ENCODE results near the gene MMAA.
A peak's percentile ranks its signal among the peaks of the same experiment; 100 is the strongest.

The MMAA gene

GRCh38 chr4:145602129-145602760 lies 16.9 kb upstream of the MMAA start:
- TF ChIP-seq ZFP30 (CRISPR knock-in tag; IDR thresholded peaks at IDR 0.05) (no peak), ISL1 (CRISPR knock-in tag; IDR thresholded peaks at IDR 0.05) (no peak), OSR1 (CRISPR knock-in tag; IDR thresholded peaks at IDR 0.05) (no peak), CSRNP3 (CRISPR knock-in tag; IDR thresholded peaks at IDR 0.05) (no peak), ZNF8 (CRISPR knock-in tag; IDR thresholded peaks at IDR 0.05) (no peak), TCF4 (CRISPR knock-in tag; IDR thresholded peaks at IDR 0.05; ENCODE audit: borderline replicate concordance) (no peak), ESRRG (CRISPR knock-in tag; IDR thresholded peaks at IDR 0.05) (no peak)
- no peak for ATAC-seq

- no peak for ATAC-seq
- no peak for TF ChIP-seq ZNF70 (CRISPR knock-in tag; IDR thresholded peaks at IDR 0.05)
- peak; percentile 84 for TF ChIP-seq ZFP30 (CRISPR knock-in tag; IDR thresholded peaks at IDR 0.05)
These were observed 13.2 kb upstream of the MMAA start for GRCh38 chr4:145605941-145606340.

GRCh38 chr4:145609481-145610427 lies 9.4 kb upstream of the MMAA start:
- ATAC-seq, result peak; percentile 89
- no peak for TF ChIP-seq ZFP3 (CRISPR knock-in tag; IDR thresholded peaks at IDR 0.05)
- TF ChIP-seq CSDC2 (CRISPR knock-in tag; IDR thresholded peaks at IDR 0.05), result no peak
- no peak for TF ChIP-seq ARNTL (CRISPR knock-in tag; IDR thresholded peaks at IDR 0.05; ENCODE audit: borderline replicate concordance, low read depth)
- no peak for TF ChIP-seq ESRRG (CRISPR knock-in tag; IDR thresholded peaks at IDR 0.05)
- no peak for TF ChIP-seq OSR1 (CRISPR knock-in tag; IDR thresholded peaks at IDR 0.05)
- TF ChIP-seq SNAI2 (CRISPR knock-in tag; IDR thresholded peaks at IDR 0.05), result no peak
- TF ChIP-seq CREB5 (CRISPR knock-in tag; IDR thresholded peaks at IDR 0.05; ENCODE audit: low read depth), result no peak
- no peak for TF ChIP-seq RARB (CRISPR knock-in tag; IDR thresholded peaks at IDR 0.05)
- no peak for TF ChIP-seq TCF4 (CRISPR knock-in tag; IDR thresholded peaks at IDR 0.05; ENCODE audit: borderline replicate concordance)
- TF ChIP-seq BACH2 (CRISPR knock-in tag; IDR thresholded peaks at IDR 0.05; ENCODE audit: borderline replicate concordance), result no peak

- ATAC-seq, result no peak
These were observed 5.5 kb upstream of the MMAA start for GRCh38 chr4:145613566-145614232.

GRCh38 chr4:145614233-145614610 lies 5.0 kb upstream of the MMAA start:
- no peak for ATAC-seq
- no peak for TF ChIP-seq BACH2 (CRISPR knock-in tag; IDR thresholded peaks at IDR 0.05; ENCODE audit: borderline replicate concordance)
- no peak for TF ChIP-seq PPARA (CRISPR knock-in tag; IDR thresholded peaks at IDR 0.05; ENCODE audit: borderline replicate concordance)
- TF ChIP-seq ARNTL (CRISPR knock-in tag; IDR thresholded peaks at IDR 0.05; ENCODE audit: borderline replicate concordance, low read depth), result no peak
- no peak for TF ChIP-seq ZNF565 (CRISPR knock-in tag; conservative IDR thresholded peaks at IDR 0.05; ENCODE audit: low read depth)
- no peak for TF ChIP-seq SNAI2 (CRISPR knock-in tag; IDR thresholded peaks at IDR 0.05)
- TF ChIP-seq ISL1 (CRISPR knock-in tag; IDR thresholded peaks at IDR 0.05), result no peak
- TF ChIP-seq TSHZ2 (CRISPR knock-in tag; IDR thresholded peaks at IDR 0.05), result no peak
- TF ChIP-seq CREB5 (CRISPR knock-in tag; IDR thresholded peaks at IDR 0.05; ENCODE audit: low read depth), result no peak
- TF ChIP-seq RARB (CRISPR knock-in tag; IDR thresholded peaks at IDR 0.05), result no peak
- no peak for TF ChIP-seq ESRRG (CRISPR knock-in tag; IDR thresholded peaks at IDR 0.05)
- no peak for TF ChIP-seq CSDC2 (CRISPR knock-in tag; IDR thresholded peaks at IDR 0.05)
- TF ChIP-seq OSR1 (CRISPR knock-in tag; IDR thresholded peaks at IDR 0.05), result no peak
- no peak for TF ChIP-seq ZFP3 (CRISPR knock-in tag; IDR thresholded peaks at IDR 0.05)
- no peak for TF ChIP-seq GLIS3 (CRISPR knock-in tag; IDR thresholded peaks at IDR 0.05)
- TF ChIP-seq POU6F1 (CRISPR knock-in tag; IDR thresholded peaks at IDR 0.05; ENCODE audit: borderline replicate concordance, low read depth), result no peak

More at GRCh38 chr4:145613566-145614232, 5.5 kb upstream of the MMAA start:
- TF ChIP-seq ZFP30 (CRISPR knock-in tag; IDR thresholded peaks at IDR 0.05), result no peak
- TF ChIP-seq ZNF565 (CRISPR knock-in tag; conservative IDR thresholded peaks at IDR 0.05; ENCODE audit: low read depth), result no peak
- no peak for TF ChIP-seq ARNTL (CRISPR knock-in tag; IDR thresholded peaks at IDR 0.05; ENCODE audit: borderline replicate concordance, low read depth)
- TF ChIP-seq ZC3H10 (CRISPR knock-in tag; IDR thresholded peaks at IDR 0.05), result no peak

All from SK-N-SH treated with all-trans-retinoic acid at 6 μM for 48 hours (cell line).